Retinal pigment epithelial cell (primary cell): Measurements from ENCODE around the gene PRR14.

Experiments
- DNase-seq: peaks from one replicate; pipeline ENCODE4 v3.0.0-alpha.2; 2010; ENCODE audit warnings: low read depth
- H3K4me3 ChIP-seq: 2 replicates; pipeline ENCODE4 v1.5.1; 2011; ENCODE audit warnings: mild to moderate bottlenecking, low read length, control low read depth, moderate library complexity
- TF ChIP-seq, protein P1 (sequence below): conservative IDR thresholded peaks from 2 replicates; pipeline ENCODE4 v1.5.1; 2011; ENCODE audit warnings: low read depth, low read length, control low read depth, inconsistent platforms

PRR14 gene

GRCh38 chr16:30606004-30606403 lies 44.8 kb upstream of the PRR14 start:
- no peak for DNase-seq
- TF ChIP-seq, protein P1, sequence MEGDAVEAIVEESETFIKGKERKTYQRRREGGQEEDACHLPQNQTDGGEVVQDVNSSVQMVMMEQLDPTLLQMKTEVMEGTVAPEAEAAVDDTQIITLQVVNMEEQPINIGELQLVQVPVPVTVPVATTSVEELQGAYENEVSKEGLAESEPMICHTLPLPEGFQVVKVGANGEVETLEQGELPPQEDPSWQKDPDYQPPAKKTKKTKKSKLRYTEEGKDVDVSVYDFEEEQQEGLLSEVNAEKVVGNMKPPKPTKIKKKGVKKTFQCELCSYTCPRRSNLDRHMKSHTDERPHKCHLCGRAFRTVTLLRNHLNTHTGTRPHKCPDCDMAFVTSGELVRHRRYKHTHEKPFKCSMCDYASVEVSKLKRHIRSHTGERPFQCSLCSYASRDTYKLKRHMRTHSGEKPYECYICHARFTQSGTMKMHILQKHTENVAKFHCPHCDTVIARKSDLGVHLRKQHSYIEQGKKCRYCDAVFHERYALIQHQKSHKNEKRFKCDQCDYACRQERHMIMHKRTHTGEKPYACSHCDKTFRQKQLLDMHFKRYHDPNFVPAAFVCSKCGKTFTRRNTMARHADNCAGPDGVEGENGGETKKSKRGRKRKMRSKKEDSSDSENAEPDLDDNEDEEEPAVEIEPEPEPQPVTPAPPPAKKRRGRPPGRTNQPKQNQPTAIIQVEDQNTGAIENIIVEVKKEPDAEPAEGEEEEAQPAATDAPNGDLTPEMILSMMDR: no peak
- no peak overlapping the region for H3K4me3 ChIP-seq

GRCh38 chr16:30609002-30609925 lies 41.5 kb upstream of the PRR14 start:
- DNase-seq: peak; percentile 30
- peak overlapping the region; percentile 95 for H3K4me3 ChIP-seq
- TF ChIP-seq, protein P1: no peak

GRCh38 chr16:30609926-30610839 lies 40.6 kb upstream of the PRR14 start, which contains the start of gene ZNF689:
TSS of gene ZNF689 (minus strand) at chr16:30610389. CDS start at chr16:30610041, 348 bp downstream.
- peak within 1 kb of the TSS; percentile 95 for H3K4me3 ChIP-seq
- DNase-seq: peak; percentile 90
- TF ChIP-seq, protein P1: no peak

- no peak overlapping the region for H3K4me3 ChIP-seq
- TF ChIP-seq, protein P1: peak; percentile 70
- DNase-seq: no peak
These were observed 35.2 kb upstream of the PRR14 start for GRCh38 chr16:30615358-30616091.

DNA sequence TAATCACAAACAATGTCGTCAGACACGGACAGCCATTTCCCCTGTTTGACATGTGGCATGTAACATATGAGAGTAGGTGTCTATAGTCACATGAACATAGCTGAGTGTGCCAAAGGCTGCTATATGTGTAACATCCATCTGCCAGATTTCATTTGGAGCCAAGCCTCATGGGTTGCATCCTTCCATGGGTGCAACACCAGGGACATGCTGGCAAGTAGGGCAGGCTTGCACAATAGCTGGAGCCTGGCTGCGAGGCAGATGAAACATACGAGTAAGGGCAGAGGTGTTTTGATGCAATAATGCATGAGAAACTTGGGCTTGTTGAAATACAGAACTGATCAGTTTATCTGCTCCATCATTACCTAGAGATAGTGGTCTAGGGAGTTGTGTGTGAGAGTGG lies 31.6 kb upstream of the PRR14 start:
- no peak for DNase-seq
- no peak overlapping the region for H3K4me3 ChIP-seq
- TF ChIP-seq, protein P1: no peak

GRCh38 chr16:30619638-30620037 lies 31.1 kb upstream of the PRR14 start:
- no peak overlapping the region for H3K4me3 ChIP-seq
- no peak for DNase-seq
- TF ChIP-seq, protein P1: no peak
